ENCODE data around the gene DISC1. TPM values are rescaled to one million over a fixed set of nuclear protein-coding genes. Genes with fewer than 3 reads are reported as not detected.

Gene DISC1
- total and polyA plus RNA-seq, 7 donors: 1.2 to 14.1 (median 5.8) TPM

- WGBS, 2 donors: 91 to 95% methylated on average over 7 of the region's 7 CpGs
- Histone ChIP-seq H3K36me3 (no peaks in the 10 kb centered on the region), H3K4me1 (no peaks in the 10 kb centered on the region), H3K9me3 (no peaks in the 10 kb centered on the region), H3K4me3 (no peak overlapping the region), H3K27ac (no peak overlapping the region), H3K27me3 (no peaks in the 10 kb centered on the region)
- DNase-seq: no peak
- TF ChIP-seq CTCF (IDR thresholded peaks at IDR 0.05) (no peak), POLR2AphosphoS5 (IDR thresholded peaks at IDR 0.05) (no peak), POLR2A (IDR thresholded peaks at IDR 0.05) (no peak), EP300 (IDR thresholded peaks at IDR 0.05) (no peak)
- intact Hi-C loops (cut with DNase I): no loop called here
These were observed 93.0 kb downstream of the DISC1 start for GRCh38 chr1:231719485-231720183.

- Histone ChIP-seq H3K27ac (no peak overlapping the region), H3K4me1 (no peaks in the 10 kb centered on the region), H3K36me3 (no peaks in the 10 kb centered on the region), H3K9me3 (no peaks in the 10 kb centered on the region), H3K27me3 (no peaks in the 10 kb centered on the region), H3K4me3 (no peak overlapping the region)
- intact Hi-C loops (cut with DNase I): no loop called here
- TF ChIP-seq POLR2AphosphoS5 (IDR thresholded peaks at IDR 0.05): no peak
- no peak for DNase-seq
- 74 to 97% methylated on average over 5 of the region's 5 CpGs for WGBS, 2 donors
These were observed 94.2 kb downstream of the DISC1 start for GRCh38 chr1:231720652-231721325.

- no peak for DNase-seq
- Histone ChIP-seq H3K27ac (no peak overlapping the region), H3K27me3 (no peaks in the 10 kb centered on the region), H3K4me1 (no peaks in the 10 kb centered on the region), H3K4me3 (no peak overlapping the region), H3K9me3 (no peaks in the 10 kb centered on the region), H3K36me3 (no peaks in the 10 kb centered on the region)
- intact Hi-C loops (cut with DNase I): no loop called here
- no peak for TF ChIP-seq POLR2A (IDR thresholded peaks at IDR 0.05)
- no peak for TF ChIP-seq EP300 (IDR thresholded peaks at IDR 0.05)
- TF ChIP-seq POLR2AphosphoS5 (IDR thresholded peaks at IDR 0.05): no peak
- TF ChIP-seq CTCF (IDR thresholded peaks at IDR 0.05): no peak
These were observed 94.8 kb downstream of the DISC1 start for GRCh38 chr1:231721436-231721835.

GRCh38 chr1:231722356-231722755 lies 95.8 kb downstream of the DISC1 start:
- TF ChIP-seq POLR2AphosphoS5 (IDR thresholded peaks at IDR 0.05): no peak
- TF ChIP-seq POLR2A (IDR thresholded peaks at IDR 0.05): no peak
- TF ChIP-seq EP300 (IDR thresholded peaks at IDR 0.05): no peak
- no peak for TF ChIP-seq CTCF (IDR thresholded peaks at IDR 0.05)
- Histone ChIP-seq H3K4me3 (no peak overlapping the region), H3K9me3 (no peaks in the 10 kb centered on the region), H3K4me1 (no peaks in the 10 kb centered on the region), H3K27ac (no peak overlapping the region), H3K27me3 (no peaks in the 10 kb centered on the region), H3K36me3 (no peaks in the 10 kb centered on the region)
- no peak for DNase-seq
- 90 to 92% methylated on average over 6 of the region's 6 CpGs for WGBS, 2 donors
- intact Hi-C loops (cut with DNase I): no loop called here

GRCh38 chr1:231723146-231723545 lies 96.6 kb downstream of the DISC1 start:
- Histone ChIP-seq H3K4me3 (no peak overlapping the region), H3K4me1 (no peaks in the 10 kb centered on the region), H3K27me3 (no peaks in the 10 kb centered on the region), H3K9me3 (no peaks in the 10 kb centered on the region), H3K27ac (no peak overlapping the region), H3K36me3 (no peaks in the 10 kb centered on the region)
- intact Hi-C loops (cut with DNase I): no loop called here
- TF ChIP-seq POLR2AphosphoS5 (IDR thresholded peaks at IDR 0.05) (no peak), CTCF (IDR thresholded peaks at IDR 0.05) (no peak), EP300 (IDR thresholded peaks at IDR 0.05) (no peak), POLR2A (IDR thresholded peaks at IDR 0.05) (no peak)
- WGBS, 2 donors: 69 to 87% methylated on average over 7 of the region's 7 CpGs
- no peak for DNase-seq
